HuH-7 (cell line): ENCODE results near the gene MCRIP2.

Source experiments
- DNase-seq: peaks from one replicate; pipeline ENCODE4 v3.0.0; 2011; ENCODE audit warnings: low spot score

Gene MCRIP2

GRCh38 chr16:616733-617586 is 24.7 kb upstream of the MCRIP2 start:
- no peak for DNase-seq

GRCh38 chr16:617855-618254 is 23.8 kb upstream of the MCRIP2 start:
- DNase-seq = no peak

GRCh38 chr16:619476-620100 is 22.0 kb upstream of the MCRIP2 start:
- DNase-seq = no peak

GRCh38 chr16:620700-621525 is 20.7 kb upstream of the MCRIP2 start:
- DNase-seq = no peak

GRCh38 chr16:621526-622105 is 20.0 kb upstream of the MCRIP2 start:
- DNase-seq = no peak

- DNase-seq = no peak
Measured at GRCh38 chr16:622920-623280, 18.7 kb upstream of the MCRIP2 start.

- DNase-seq = no peak
Measured at GRCh38 chr16:624526-625070, 17.0 kb upstream of the MCRIP2 start.

- no peak for DNase-seq
Measured at GRCh38 chr16:625117-625976, 16.3 kb upstream of the MCRIP2 start.

- no peak for DNase-seq
Measured at GRCh38 chr16:625977-626765, 15.5 kb upstream of the MCRIP2 start.

- DNase-seq = no peak
Measured at GRCh38 chr16:626787-627453, 14.7 kb upstream of the MCRIP2 start.

- DNase-seq = no peak
Measured at GRCh38 chr16:627454-628239, 14.0 kb upstream of the MCRIP2 start.

GRCh38 chr16:628321-629061 is 13.1 kb upstream of the MCRIP2 start:
- no peak for DNase-seq

GRCh38 chr16:629185-629832 is 12.3 kb upstream of the MCRIP2 start:
- DNase-seq = no peak

- no peak for DNase-seq
Measured at GRCh38 chr16:629833-630248, 11.8 kb upstream of the MCRIP2 start.

- DNase-seq = no peak
Measured at GRCh38 chr16:630249-630814, 11.3 kb upstream of the MCRIP2 start.

- DNase-seq = no peak
Measured at GRCh38 chr16:630815-631405, 10.7 kb upstream of the MCRIP2 start, which contains the start of gene WFIKKN1. Gene WFIKKN1, plus strand, starts transcription at chr16:630985. Its CDS starts 269 bp downstream, at chr16:631254.
